ENCODE data around the gene TMEM63A. TPM values are rescaled to one million over a fixed set of nuclear protein-coding genes. Genes with fewer than 3 reads are reported as not detected.

TMEM63A gene
- total RNA-seq, 1 donor, result 26.4 TPM

- TF ChIP-seq, protein P1, sequence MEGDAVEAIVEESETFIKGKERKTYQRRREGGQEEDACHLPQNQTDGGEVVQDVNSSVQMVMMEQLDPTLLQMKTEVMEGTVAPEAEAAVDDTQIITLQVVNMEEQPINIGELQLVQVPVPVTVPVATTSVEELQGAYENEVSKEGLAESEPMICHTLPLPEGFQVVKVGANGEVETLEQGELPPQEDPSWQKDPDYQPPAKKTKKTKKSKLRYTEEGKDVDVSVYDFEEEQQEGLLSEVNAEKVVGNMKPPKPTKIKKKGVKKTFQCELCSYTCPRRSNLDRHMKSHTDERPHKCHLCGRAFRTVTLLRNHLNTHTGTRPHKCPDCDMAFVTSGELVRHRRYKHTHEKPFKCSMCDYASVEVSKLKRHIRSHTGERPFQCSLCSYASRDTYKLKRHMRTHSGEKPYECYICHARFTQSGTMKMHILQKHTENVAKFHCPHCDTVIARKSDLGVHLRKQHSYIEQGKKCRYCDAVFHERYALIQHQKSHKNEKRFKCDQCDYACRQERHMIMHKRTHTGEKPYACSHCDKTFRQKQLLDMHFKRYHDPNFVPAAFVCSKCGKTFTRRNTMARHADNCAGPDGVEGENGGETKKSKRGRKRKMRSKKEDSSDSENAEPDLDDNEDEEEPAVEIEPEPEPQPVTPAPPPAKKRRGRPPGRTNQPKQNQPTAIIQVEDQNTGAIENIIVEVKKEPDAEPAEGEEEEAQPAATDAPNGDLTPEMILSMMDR (IDR thresholded peaks at IDR 0.05; ENCODE audit: insufficient read depth, low read length), result no peak
- no peak overlapping the region for H3K4me3 ChIP-seq (ENCODE audit: low read depth, low read length)
- DNase-seq (ENCODE audit: low read depth), result no peak
Measured at GRCh38 chr1:225879521-225880221, 2.5 kb downstream of the TMEM63A start.

GRCh38 chr1:225878282-225878681 lies 3.9 kb downstream of the TMEM63A start:
- no peak for DNase-seq (ENCODE audit: low read depth)
- no peak overlapping the region for H3K4me3 ChIP-seq (ENCODE audit: low read depth, low read length)
- TF ChIP-seq, protein P1 (IDR thresholded peaks at IDR 0.05; ENCODE audit: insufficient read depth, low read length), result no peak

DNA sequence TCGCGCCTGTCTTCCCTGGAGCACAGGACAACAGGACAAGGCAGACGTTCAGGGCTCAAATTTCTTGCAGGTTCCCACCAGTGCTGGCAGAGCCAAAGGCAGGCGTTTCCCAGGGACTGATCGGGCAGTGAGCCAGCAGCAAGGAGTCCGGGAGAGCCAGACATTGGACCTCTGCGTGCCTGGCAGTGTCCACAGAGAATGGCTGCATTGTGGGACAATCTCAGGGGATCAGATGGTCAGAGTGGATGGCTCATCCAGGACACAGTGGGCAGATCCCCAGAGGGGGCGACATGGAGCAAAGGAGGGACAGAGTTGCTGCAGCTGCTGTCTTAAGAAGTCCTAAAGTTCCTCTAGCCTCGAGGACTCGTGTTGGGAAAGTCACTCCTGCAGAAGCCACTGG lies 4.6 kb downstream of the TMEM63A start:
- no peak overlapping the region for H3K4me3 ChIP-seq (ENCODE audit: low read depth, low read length)
- TF ChIP-seq, protein P1 (IDR thresholded peaks at IDR 0.05; ENCODE audit: insufficient read depth, low read length), result peak; percentile 52
- DNase-seq (ENCODE audit: low read depth), result peak; percentile 55

- TF ChIP-seq, protein P1 (IDR thresholded peaks at IDR 0.05; ENCODE audit: insufficient read depth, low read length), result no peak
- H3K4me3 ChIP-seq (ENCODE audit: low read depth, low read length), result no peak overlapping the region
- no peak for DNase-seq (ENCODE audit: low read depth)
Measured at GRCh38 chr1:225876900-225877510, 5.2 kb downstream of the TMEM63A start.

DNA sequence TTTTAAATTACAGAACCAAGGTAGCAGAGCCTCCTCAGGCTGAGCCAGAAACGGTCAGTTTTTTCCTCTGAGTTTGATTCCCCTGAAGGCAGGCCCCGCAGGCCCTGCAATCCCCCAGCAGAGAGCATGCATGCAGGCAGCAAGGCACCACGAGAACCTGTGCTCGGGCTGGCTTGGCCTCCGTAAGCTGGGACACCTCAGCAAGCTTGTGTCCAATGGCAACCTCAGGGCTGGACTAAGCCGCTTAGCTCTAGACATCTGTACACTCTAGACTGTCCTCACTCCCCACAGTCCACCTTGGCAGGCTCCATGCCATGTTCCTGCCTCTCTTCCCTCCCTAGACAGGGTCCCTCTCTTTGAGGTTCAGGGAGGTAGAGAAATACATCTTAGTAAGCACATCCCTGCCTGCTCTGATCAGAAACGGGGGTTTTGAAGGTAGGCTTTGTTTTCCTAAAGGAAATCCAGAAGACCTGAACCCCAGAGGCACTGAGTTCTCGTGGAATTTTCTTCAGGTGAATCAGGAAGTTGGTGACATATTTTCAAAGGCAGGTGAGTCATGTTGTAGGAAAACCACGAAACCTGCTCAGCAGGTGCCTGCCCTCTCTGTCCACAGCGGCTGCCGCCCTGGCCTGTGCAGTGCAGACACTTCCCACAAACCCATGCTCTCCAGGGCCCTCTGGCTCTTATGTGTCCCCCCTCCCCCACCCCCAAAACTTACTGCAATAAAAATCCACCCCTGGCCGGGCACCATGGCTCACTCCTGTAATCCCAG lies 7.0 kb downstream of the TMEM63A start:
- TF ChIP-seq, protein P1 (IDR thresholded peaks at IDR 0.05; ENCODE audit: insufficient read depth, low read length), result no peak
- DNase-seq (ENCODE audit: low read depth), result no peak
- no peak overlapping the region for H3K4me3 ChIP-seq (ENCODE audit: low read depth, low read length)

- TF ChIP-seq, protein P1 (IDR thresholded peaks at IDR 0.05; ENCODE audit: insufficient read depth, low read length), result no peak
- no peak for DNase-seq (ENCODE audit: low read depth)
- H3K4me3 ChIP-seq (ENCODE audit: low read depth, low read length), result no peak overlapping the region
Measured at GRCh38 chr1:225874431-225874830, 7.7 kb downstream of the TMEM63A start.
